Measurements from ENCODE around the gene LMNTD1.
"Not testable (repeated sequence)": the region's sequence is repeated elsewhere in the genome, so short reads cannot be mapped to it uniquely, and the experiment has no call there.

LMNTD1 gene

DNA sequence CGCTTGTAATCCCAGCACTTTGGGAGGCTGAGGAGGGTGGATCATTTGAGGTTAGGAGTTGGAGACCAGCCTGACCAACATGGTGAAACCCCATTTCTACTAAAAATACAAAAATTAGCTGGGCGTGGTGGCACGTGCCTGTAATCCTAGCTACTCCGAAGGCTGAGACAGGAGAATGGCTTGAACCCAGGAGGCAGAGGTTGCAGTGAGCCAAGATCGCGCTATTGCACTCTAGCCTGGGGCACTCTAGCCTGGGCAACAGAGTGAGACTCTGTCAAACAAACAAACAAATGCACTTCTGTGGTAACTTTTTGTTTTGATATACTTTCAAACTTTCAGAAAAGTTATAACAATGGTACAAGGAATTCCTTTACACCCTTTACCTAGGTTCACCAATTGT, 126.3 kb downstream of the LMNTD1 start:
- not testable (repeated sequence) for DNase-seq

All from EL (cell line).